ENCODE data around the gene SEMA6B.

DNA sequence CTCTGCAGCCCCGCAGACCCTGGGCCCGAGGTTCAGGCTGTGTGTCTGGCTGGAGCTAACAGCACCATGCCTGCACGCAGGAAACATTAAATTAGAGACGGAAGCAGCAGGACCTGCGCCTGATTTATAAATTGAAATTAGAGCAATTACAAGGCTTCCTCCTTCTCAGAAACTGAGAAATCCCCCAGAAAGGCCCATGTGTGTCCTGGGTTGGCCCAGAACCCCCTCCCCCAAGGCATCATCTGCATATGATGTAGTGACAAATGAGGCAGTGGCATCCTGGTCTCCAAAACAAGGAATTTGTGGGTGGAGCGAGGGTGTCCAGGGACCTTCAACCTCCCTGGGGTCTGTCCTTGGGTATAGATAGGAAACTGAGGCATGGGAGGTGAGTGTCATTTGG lies 27.2 kb upstream of the SEMA6B start:
- TF ChIP-seq, protein P1, sequence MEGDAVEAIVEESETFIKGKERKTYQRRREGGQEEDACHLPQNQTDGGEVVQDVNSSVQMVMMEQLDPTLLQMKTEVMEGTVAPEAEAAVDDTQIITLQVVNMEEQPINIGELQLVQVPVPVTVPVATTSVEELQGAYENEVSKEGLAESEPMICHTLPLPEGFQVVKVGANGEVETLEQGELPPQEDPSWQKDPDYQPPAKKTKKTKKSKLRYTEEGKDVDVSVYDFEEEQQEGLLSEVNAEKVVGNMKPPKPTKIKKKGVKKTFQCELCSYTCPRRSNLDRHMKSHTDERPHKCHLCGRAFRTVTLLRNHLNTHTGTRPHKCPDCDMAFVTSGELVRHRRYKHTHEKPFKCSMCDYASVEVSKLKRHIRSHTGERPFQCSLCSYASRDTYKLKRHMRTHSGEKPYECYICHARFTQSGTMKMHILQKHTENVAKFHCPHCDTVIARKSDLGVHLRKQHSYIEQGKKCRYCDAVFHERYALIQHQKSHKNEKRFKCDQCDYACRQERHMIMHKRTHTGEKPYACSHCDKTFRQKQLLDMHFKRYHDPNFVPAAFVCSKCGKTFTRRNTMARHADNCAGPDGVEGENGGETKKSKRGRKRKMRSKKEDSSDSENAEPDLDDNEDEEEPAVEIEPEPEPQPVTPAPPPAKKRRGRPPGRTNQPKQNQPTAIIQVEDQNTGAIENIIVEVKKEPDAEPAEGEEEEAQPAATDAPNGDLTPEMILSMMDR (IDR thresholded peaks at IDR 0.05; ENCODE audit: low read depth, low read length) = no peak
- no peak for TF ChIP-seq EZH2phosphoT487 (IDR thresholded peaks at IDR 0.05; ENCODE audit: low read depth)
